ENCODE results near the gene PPA2.

GRCh38 chr4:105503484-105503883 lies 29.6 kb upstream of the PPA2 start:
- TF ChIP-seq CTCF (IDR thresholded peaks at IDR 0.05) (no peak), POLR2A (IDR thresholded peaks at IDR 0.05) (no peak)

Data from adrenal gland (tissue), 5 donors.